ENCODE results near the gene ACBD4.

GRCh38 chr17:45144199-45145034 is 8.9 kb downstream of the ACBD4 start:
- TF ChIP-seq E2F4 (IDR thresholded peaks at IDR 0.05; ENCODE audit: low read depth, low read length) (no peak), ESRRA (IDR thresholded peaks at IDR 0.05; ENCODE audit: low read length) (no peak)

Measured in GM12878 (cell line).